OCI-LY3 (cell line): ENCODE results near the gene ITSN1.
"Not testable (repeated sequence)": the region's sequence is repeated elsewhere in the genome, so short reads cannot be mapped to it uniquely, and the experiment has no call there.

Experiments used
- H2AFZ ChIP-seq: fragments of 200-600, 300-600 bp; shearing (Covaris generic); 2 replicates; pipeline ENCODE4 v1.6.0; 2014; ENCODE audit warnings: antibody characterized with exemption, low read depth, low read length
- H3K27ac ChIP-seq: fragments of 200-600, 300-600 bp; sonication (generic); 2 replicates; pipeline ENCODE4 v1.5.1; 2014; ENCODE audit warnings: mild to moderate bottlenecking, low read length, moderate library complexity, mixed read lengths
- H3K27me3 ChIP-seq: fragments of 200-600, 300-600 bp; sonication (generic); 2 replicates; pipeline ENCODE4 v1.6.1; 2014; ENCODE audit warnings: low read depth, low read length, mixed read lengths
- H3K36me3 ChIP-seq: fragments of 200-600, 300-600 bp; sonication (generic); replicated peaks from 2 replicates; pipeline ENCODE3; 2014; ENCODE audit warnings: low read depth, low read length, mixed read lengths
- H3K4me1 ChIP-seq: fragments of 300-600, 200-600 bp; sonication (generic); 2 replicates; pipeline ENCODE4 v1.6.1; 2014; ENCODE audit warnings: low read length, mixed read lengths
- H3K4me2 ChIP-seq: fragments of 200-600, 300-600 bp; sonication (generic); 2 replicates; pipeline ENCODE4 v1.6.1; 2014; ENCODE audit warnings: low read length, mixed read lengths
- H3K4me3 ChIP-seq: fragments of 300-600, 200-600 bp; sonication (generic); 2 replicates; pipeline ENCODE4 v1.5.1; 2014; ENCODE audit warnings: antibody characterized with exemption, mild to moderate bottlenecking, low read length, moderate library complexity
- H3K79me2 ChIP-seq: fragments of 300-600, 200-600 bp; shearing (Covaris generic); 2 replicates; pipeline ENCODE4 v1.6.1; 2014; ENCODE audit warnings: mild to moderate bottlenecking, low read length, mixed read lengths
- H3K9ac ChIP-seq: fragments of 300-600, 200-600 bp; shearing (Covaris generic); 2 replicates; pipeline ENCODE4 v1.6.0; 2014; ENCODE audit warnings: mild to moderate bottlenecking, low read length, moderate library complexity
- H3K9me3 ChIP-seq: fragments of 200-600, 300-600 bp; shearing (Covaris generic); 2 replicates; pipeline ENCODE4 v1.6.1; 2014; ENCODE audit warnings: low read length, mixed read lengths; ENCODE audit not compliant: insufficient read depth
- H4K20me1 ChIP-seq: fragments of 200-600, 300-600 bp; sonication (generic); 2 replicates; pipeline ENCODE4 v1.6.1; 2016; ENCODE audit warnings: low read length, mixed read lengths; ENCODE audit not compliant: insufficient read depth
- EZH2phosphoT487 ChIP-seq: fragments of 200-600 bp; shearing (Covaris generic); IDR thresholded peaks from 2 replicates; pipeline ENCODE4 v1.6.1; 2018; ENCODE audit warnings: antibody characterized with exemption, mixed run types, low read depth
- TF ChIP-seq, protein P1 (sequence below): fragments of 200-600, 300-600 bp; sonication (generic); IDR thresholded peaks from 2 replicates; pipeline ENCODE4 v1.5.1; 2014; ENCODE audit warnings: antibody characterized with exemption, low read length, low read depth

Gene ITSN1

DNA sequence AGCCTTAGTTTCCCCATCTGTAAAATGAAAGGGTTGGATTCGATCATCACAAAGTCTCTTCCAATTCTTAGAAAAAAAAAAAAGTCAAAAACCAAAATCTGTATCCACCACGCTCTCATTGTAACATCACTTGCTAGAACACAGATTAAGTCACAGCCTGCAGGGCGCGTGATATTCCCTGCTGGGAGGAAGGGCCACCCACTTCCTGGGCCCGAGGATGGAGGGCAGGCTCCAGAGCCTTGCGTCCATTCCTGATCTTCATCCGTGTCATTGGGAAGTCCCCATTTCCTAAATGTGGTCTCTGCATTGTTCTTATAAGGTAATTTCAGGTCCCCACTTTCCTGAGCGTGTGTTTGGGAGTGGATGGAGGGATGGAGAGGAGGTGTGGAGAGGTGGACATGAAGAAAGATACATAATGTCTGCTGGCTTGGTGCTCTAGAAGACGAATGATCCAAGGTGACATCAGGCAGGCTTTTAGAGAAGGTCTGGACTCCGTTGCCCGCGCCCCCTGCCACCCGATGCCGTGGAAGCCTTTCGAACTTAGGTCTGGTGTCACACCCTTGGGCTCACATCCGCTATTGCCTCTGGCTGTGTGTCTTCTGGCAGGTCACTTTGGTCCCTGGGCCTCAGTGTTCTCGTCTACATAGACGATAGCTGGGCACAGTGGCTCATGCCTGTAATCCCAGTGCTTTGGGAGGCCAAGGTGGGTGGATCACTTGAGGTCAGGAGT is 217.2 kb downstream of the ITSN1 start:
- 0 out of 2 replicates have a peak, but pooled peaks cover 4% of the 10 kb centered on the region for H3K27me3 ChIP-seq
- no peak overlapping the region for H3K4me3 ChIP-seq
- no peak overlapping the region for H3K27ac ChIP-seq
- H2AFZ ChIP-seq = no peak overlapping the region
- H3K9ac ChIP-seq = no peak overlapping the region
- H3K36me3 ChIP-seq = no peaks in the 10 kb centered on the region
- no peaks in the 10 kb centered on the region for H4K20me1 ChIP-seq
- no peaks in the 10 kb centered on the region for H3K79me2 ChIP-seq
- no peaks in the 10 kb centered on the region for H3K4me1 ChIP-seq
- H3K9me3 ChIP-seq = no peaks in the 10 kb centered on the region
- H3K4me2 ChIP-seq = no peak overlapping the region
- no peak for TF ChIP-seq EZH2phosphoT487
- TF ChIP-seq, protein P1, sequence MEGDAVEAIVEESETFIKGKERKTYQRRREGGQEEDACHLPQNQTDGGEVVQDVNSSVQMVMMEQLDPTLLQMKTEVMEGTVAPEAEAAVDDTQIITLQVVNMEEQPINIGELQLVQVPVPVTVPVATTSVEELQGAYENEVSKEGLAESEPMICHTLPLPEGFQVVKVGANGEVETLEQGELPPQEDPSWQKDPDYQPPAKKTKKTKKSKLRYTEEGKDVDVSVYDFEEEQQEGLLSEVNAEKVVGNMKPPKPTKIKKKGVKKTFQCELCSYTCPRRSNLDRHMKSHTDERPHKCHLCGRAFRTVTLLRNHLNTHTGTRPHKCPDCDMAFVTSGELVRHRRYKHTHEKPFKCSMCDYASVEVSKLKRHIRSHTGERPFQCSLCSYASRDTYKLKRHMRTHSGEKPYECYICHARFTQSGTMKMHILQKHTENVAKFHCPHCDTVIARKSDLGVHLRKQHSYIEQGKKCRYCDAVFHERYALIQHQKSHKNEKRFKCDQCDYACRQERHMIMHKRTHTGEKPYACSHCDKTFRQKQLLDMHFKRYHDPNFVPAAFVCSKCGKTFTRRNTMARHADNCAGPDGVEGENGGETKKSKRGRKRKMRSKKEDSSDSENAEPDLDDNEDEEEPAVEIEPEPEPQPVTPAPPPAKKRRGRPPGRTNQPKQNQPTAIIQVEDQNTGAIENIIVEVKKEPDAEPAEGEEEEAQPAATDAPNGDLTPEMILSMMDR = no peak

DNA sequence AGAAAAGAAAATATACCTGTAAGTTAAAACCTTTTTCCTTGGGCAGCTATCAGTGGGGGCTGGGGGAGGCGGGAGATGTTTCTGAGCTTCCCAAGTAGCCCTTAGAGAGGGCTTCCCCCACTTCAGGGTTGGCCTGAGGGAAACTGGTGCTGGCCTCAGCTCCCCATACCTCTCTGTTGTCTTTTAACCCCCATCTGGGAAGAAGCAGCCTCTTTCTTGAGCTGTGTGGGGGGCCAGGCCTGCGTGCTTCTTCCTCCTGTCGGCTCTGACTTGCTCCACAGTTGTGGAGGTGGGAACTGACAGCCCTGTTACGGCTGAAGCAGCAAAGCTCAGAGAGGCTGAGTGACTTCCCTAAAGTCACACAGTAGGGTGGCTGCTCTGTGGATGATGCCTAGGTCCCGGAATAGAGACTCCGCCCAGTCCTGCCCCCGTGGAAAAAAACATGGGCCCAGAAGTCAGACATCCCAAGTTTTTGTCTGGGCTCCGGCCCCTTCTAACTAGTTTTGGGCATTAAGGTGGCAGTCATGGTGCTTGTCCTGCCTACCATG is 218.1 kb downstream of the ITSN1 start:
- Histone ChIP-seq H2AFZ (no peak overlapping the region), H3K4me1 (no peaks in the 10 kb centered on the region), H4K20me1 (no peaks in the 10 kb centered on the region), H3K4me3 (no peak overlapping the region), H3K79me2 (no peaks in the 10 kb centered on the region), H3K9me3 (no peaks in the 10 kb centered on the region), H3K27ac (no peak overlapping the region), H3K27me3 (0 out of 2 replicates have a peak, but pooled peaks cover 4% of the 10 kb centered on the region), H3K36me3 (no peaks in the 10 kb centered on the region), H3K9ac (no peak overlapping the region), H3K4me2 (no peak overlapping the region)
- no peak for TF ChIP-seq EZH2phosphoT487
- TF ChIP-seq, protein P1 = no peak

DNA sequence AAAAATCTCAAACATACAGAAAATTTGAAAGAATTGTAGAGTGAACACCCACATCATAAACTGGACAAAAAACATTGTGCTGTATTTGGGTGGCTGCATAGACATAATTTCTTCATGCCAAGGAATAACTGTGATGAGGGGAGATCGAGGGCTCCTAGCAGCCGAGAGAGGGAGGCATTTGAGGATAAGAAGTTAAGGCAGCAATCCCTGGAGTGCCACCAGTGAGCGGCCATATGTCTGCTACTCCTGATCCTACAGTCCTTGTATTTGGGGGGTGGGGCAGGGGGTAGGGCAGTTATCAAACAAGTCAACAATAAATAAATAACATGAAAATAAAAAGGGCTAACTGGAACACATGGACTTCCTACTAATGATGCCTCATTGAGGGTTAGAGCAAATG is 218.8 kb downstream of the ITSN1 start:
- H3K4me1 ChIP-seq = no peaks in the 10 kb centered on the region
- 0 out of 2 replicates have a peak, but pooled peaks cover 4% of the 10 kb centered on the region for H3K27me3 ChIP-seq
- no peak overlapping the region for H2AFZ ChIP-seq
- no peaks in the 10 kb centered on the region for H3K79me2 ChIP-seq
- no peaks in the 10 kb centered on the region for H4K20me1 ChIP-seq
- TF ChIP-seq, protein P1 = no peak
- TF ChIP-seq EZH2phosphoT487 = no peak
- H3K36me3 ChIP-seq = no peaks in the 10 kb centered on the region
- H3K4me3 ChIP-seq = no peak overlapping the region
- no peak overlapping the region for H3K4me2 ChIP-seq
- no peaks in the 10 kb centered on the region for H3K9me3 ChIP-seq
- no peak overlapping the region for H3K27ac ChIP-seq
- no peak overlapping the region for H3K9ac ChIP-seq

DNA sequence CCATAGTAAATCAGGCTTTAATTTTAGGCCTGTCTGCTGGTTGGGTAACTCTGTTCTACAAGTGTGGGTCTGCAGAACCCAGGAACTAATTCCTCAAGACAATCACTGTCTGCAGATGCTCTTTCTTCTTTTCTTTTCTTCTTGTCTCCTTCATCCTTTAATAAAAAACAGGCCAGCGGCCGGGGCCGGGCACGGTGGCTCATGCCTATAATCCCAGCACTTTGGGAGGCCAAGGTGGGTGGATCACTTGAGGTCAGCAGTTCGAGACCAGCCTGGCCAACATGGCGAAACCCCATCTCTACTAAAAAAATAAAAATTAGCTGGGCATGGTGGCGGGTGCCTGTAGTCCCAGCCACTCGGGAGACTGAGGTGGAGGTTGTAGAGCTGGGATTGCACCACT is 220.9 kb downstream of the ITSN1 start:
- not testable (repeated sequence) for H3K9me3 ChIP-seq, H3K9ac ChIP-seq, H3K4me2 ChIP-seq, H3K27me3 ChIP-seq, H2AFZ ChIP-seq, H3K27ac ChIP-seq, H3K4me1 ChIP-seq, H3K4me3 ChIP-seq, H3K36me3 ChIP-seq, H3K79me2 ChIP-seq, H4K20me1 ChIP-seq
